ENCODE data around the gene KCNQ2.

DNA sequence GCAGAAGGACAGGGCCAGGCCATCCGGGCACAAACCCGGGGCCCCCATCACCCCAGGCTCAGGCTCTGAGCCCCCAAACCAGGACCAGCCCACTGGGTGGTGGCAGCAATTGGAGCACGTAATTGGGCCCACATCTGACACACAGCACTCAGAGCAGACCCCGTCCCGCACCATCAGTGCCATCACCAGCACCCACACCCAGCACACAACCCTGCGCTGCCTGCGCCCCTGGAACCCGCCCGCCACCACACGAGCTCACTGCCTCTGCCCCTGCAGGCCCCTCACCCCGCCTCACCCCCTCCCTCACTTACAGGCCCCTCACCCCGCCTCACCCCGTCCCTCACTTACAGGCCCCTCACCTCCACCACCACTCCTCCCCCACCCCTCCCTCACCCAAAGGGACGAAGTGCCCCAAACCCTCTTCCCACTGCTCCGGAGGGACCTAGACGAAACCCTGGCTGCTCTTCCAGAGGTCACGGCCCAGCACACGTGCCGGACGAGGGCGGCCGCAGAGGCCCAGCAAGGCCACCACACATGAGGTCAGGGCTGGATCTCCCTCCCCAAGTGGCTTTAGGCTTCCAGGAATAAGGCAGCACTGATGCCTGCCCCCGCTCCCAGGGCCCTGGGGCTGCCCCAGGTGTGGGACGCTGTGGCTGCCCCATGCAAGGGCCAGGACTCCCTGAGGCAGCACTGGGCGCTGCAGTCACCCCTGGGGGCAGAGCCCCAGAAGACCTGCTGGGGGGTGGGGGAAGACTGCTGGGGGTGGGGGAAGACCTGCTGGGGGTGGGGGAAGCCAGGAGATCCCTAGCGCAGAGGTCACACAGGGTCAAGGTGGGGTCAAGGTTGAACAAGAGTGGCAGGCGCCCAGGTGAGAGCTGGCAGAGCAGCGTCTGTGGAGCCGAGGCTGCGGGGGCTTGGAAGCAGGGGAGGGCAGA, 22.4 kb downstream of the KCNQ2 start:
- TF ChIP-seq RAD21 (IDR thresholded peaks at IDR 0.05; ENCODE audit: low read depth), result no peak
- TF ChIP-seq CEBPB (IDR thresholded peaks at IDR 0.05), result no peak
- no peak for TF ChIP-seq TEAD4 (IDR thresholded peaks at IDR 0.05)
- TF ChIP-seq MAX (IDR thresholded peaks at IDR 0.05), result no peak
- no peak for TF ChIP-seq TAF1 (IDR thresholded peaks at IDR 0.05; ENCODE audit: low read depth)
- no peak for TF ChIP-seq CREB1 (IDR thresholded peaks at IDR 0.05; ENCODE audit: low read depth)
- no peak for TF ChIP-seq USF1 (IDR thresholded peaks at IDR 0.05)
- TF ChIP-seq, protein P1, sequence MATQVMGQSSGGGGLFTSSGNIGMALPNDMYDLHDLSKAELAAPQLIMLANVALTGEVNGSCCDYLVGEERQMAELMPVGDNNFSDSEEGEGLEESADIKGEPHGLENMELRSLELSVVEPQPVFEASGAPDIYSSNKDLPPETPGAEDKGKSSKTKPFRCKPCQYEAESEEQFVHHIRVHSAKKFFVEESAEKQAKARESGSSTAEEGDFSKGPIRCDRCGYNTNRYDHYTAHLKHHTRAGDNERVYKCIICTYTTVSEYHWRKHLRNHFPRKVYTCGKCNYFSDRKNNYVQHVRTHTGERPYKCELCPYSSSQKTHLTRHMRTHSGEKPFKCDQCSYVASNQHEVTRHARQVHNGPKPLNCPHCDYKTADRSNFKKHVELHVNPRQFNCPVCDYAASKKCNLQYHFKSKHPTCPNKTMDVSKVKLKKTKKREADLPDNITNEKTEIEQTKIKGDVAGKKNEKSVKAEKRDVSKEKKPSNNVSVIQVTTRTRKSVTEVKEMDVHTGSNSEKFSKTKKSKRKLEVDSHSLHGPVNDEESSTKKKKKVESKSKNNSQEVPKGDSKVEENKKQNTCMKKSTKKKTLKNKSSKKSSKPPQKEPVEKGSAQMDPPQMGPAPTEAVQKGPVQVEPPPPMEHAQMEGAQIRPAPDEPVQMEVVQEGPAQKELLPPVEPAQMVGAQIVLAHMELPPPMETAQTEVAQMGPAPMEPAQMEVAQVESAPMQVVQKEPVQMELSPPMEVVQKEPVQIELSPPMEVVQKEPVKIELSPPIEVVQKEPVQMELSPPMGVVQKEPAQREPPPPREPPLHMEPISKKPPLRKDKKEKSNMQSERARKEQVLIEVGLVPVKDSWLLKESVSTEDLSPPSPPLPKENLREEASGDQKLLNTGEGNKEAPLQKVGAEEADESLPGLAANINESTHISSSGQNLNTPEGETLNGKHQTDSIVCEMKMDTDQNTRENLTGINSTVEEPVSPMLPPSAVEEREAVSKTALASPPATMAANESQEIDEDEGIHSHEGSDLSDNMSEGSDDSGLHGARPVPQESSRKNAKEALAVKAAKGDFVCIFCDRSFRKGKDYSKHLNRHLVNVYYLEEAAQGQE (IDR thresholded peaks at IDR 0.05; ENCODE audit: low read depth), result no peak
- no peak for TF ChIP-seq FOXM1 (IDR thresholded peaks at IDR 0.05; ENCODE audit: borderline replicate concordance, low read depth)
- TF ChIP-seq EP300 (IDR thresholded peaks at IDR 0.05; ENCODE audit: borderline replicate concordance), result no peak
- no peak for TF ChIP-seq NFIC (IDR thresholded peaks at IDR 0.05)
- no peak for TF ChIP-seq YY1 (IDR thresholded peaks at IDR 0.05; ENCODE audit: low read depth)
- TF ChIP-seq ZBTB7A (IDR thresholded peaks at IDR 0.05; ENCODE audit: low read depth), result no peak
